Natural killer cell treated with Interleukin-12 subunit alpha and Interleukin-12 subunit beta and Interleukin-15 and Interleukin-18, amount 100 ng/mL, for 72 hours (primary cell): ENCODE results near the gene ANKHD1. TPM values are rescaled to one million over a fixed set of nuclear protein-coding genes. Genes with fewer than 3 reads are reported as not detected.

Source experiments
- ATAC-seq, 2 donors: fragments of 150-1000 bp; cut with Tn5 transposase in 1 of 2; sonication (Bioruptor Pico), chemical (Tn5 transposase) in 1 of 2; 2 replicates each; pipeline ENCODE4 v1.10.0; 2021
- DNase-seq: peaks from one replicate; pipeline ENCODE4 v3.0.0; 2022; ENCODE audit warnings: low spot score
- H3K27ac Mint-ChIP-seq, 2 donors: 1 replicate in 1 of 2; 2 replicates in 1 of 2; pipeline ENCODE4 v1.8.0; 2022; ENCODE audit warnings: mixed read lengths in 2 of 2, mild to moderate bottlenecking in 1 of 2, moderate library complexity in 1 of 2
- H3K27me3 Mint-ChIP-seq, 2 donors: 1 replicate in 1 of 2; 2 replicates in 1 of 2; pipeline ENCODE4 v1.8.0; 2022; ENCODE audit warnings: mixed read lengths in 2 of 2
- H3K36me3 Mint-ChIP-seq: one replicate; pipeline ENCODE4 v1.8.0; 2022; ENCODE audit warnings: mixed read lengths
- H3K4me1 Mint-ChIP-seq, 2 donors: 1 replicate in 1 of 2; 2 replicates in 1 of 2; pipeline ENCODE4 v1.8.0; 2022; ENCODE audit warnings: low read depth in 2 of 2, mixed read lengths in 2 of 2, mild to moderate bottlenecking in 1 of 2
- H3K4me3 Mint-ChIP-seq: one replicate; pipeline ENCODE4 v1.8.0; 2022; ENCODE audit warnings: mixed read lengths
- H3K9me3 Mint-ChIP-seq: 2 replicates; pipeline ENCODE4 v1.8.0; 2022; ENCODE audit warnings: mixed read lengths
- total RNA-seq, 2 donors: library from RNA; stranded (reverse); gene quantifications; one replicate each; pipeline ENCODE4 v1.2.3, GENCODE V29; 2022

ANKHD1 gene
- total RNA-seq, result 100 to 1,000 TPM; 136 to 156 TPM

GRCh38 chr5:140401362-140402257 is at the start of gene ANKHD1:
TSS of gene ANKHD1 (plus strand) at chr5:140401833. CDS start at chr5:140401968, 135 bp downstream.
- no peak within 1 kb of the TSS for H3K27ac Mint-ChIP-seq
- DNase-seq (peak; percentile 98), ATAC-seq (peak; percentile 92 to 93)
- no peaks in the 10 kb centered on the region for H3K36me3 Mint-ChIP-seq
- H3K4me3 Mint-ChIP-seq, result no peak within 1 kb of the TSS
- peaks cover 24 to 33% of the 10 kb centered on the region in 2 donors for H3K4me1 Mint-ChIP-seq
- H3K9me3 Mint-ChIP-seq, result no peaks in the 10 kb centered on the region
- H3K27me3 Mint-ChIP-seq, result no peaks in the 10 kb centered on the region

GRCh38 chr5:140355546-140355945 is 46.1 kb upstream of the ANKHD1 start:
- peaks cover 12 to 16% of the 10 kb centered on the region in 2 donors for H3K27me3 Mint-ChIP-seq
- H3K4me3 Mint-ChIP-seq, result no peak overlapping the region
- no peaks in the 10 kb centered on the region for H3K36me3 Mint-ChIP-seq
- no peaks in the 10 kb centered on the region for H3K9me3 Mint-ChIP-seq
- no peak overlapping the region for H3K27ac Mint-ChIP-seq
- peaks cover 11 to 14% of the 10 kb centered on the region in 2 donors for H3K4me1 Mint-ChIP-seq
- ATAC-seq (no peak), DNase-seq (no peak)

- DNase-seq (no peak), ATAC-seq (peak; percentile 47 to 52)
- Mint-ChIP-seq H3K36me3 (no peaks in the 10 kb centered on the region), H3K27me3 (peaks cover 7 to 11% of the 10 kb centered on the region in 2 donors), H3K4me1 (peaks cover 10% of the 10 kb centered on the region in 2 donors), H3K9me3 (no peaks in the 10 kb centered on the region), H3K27ac (peak overlapping the region; percentile 3 to 59), H3K4me3 (peak overlapping the region; percentile 63)
Measured at GRCh38 chr5:140356853-140357725, 44.5 kb upstream of the ANKHD1 start.

GRCh38 chr5:140357726-140358093 is 43.9 kb upstream of the ANKHD1 start:
- peak overlapping the region; percentile 63 for H3K4me3 Mint-ChIP-seq
- peak; percentile 91 to 93 for ATAC-seq

GRCh38 chr5:140358738-140359310 is 42.8 kb upstream of the ANKHD1 start:
- H3K27me3 Mint-ChIP-seq, result peaks cover 7 to 11% of the 10 kb centered on the region in 2 donors
- H3K36me3 Mint-ChIP-seq, result no peaks in the 10 kb centered on the region
- H3K27ac Mint-ChIP-seq, result no peak overlapping the region
- DNase-seq, result peak; percentile 49
- H3K9me3 Mint-ChIP-seq, result no peaks in the 10 kb centered on the region
- peaks cover 14 to 15% of the 10 kb centered on the region in 2 donors for H3K4me1 Mint-ChIP-seq
- H3K4me3 Mint-ChIP-seq, result no peak overlapping the region
- no peak for ATAC-seq

More at GRCh38 chr5:140357726-140358093, 43.9 kb upstream of the ANKHD1 start:
- no peaks in the 10 kb centered on the region for H3K9me3 Mint-ChIP-seq
- DNase-seq, result peak; percentile 80
- peaks cover 10% of the 10 kb centered on the region in 2 donors for H3K4me1 Mint-ChIP-seq
- peaks cover 7 to 11% of the 10 kb centered on the region in 2 donors for H3K27me3 Mint-ChIP-seq
- H3K27ac Mint-ChIP-seq, result peak overlapping the region; percentile 3 to 59
- H3K36me3 Mint-ChIP-seq, result no peaks in the 10 kb centered on the region

- Mint-ChIP-seq H3K27ac (no peak within 1 kb of the TSS), H3K36me3 (no peaks in the 10 kb centered on the region)
- ATAC-seq, result no peak
Measured at GRCh38 chr5:140360101-140360500, 41.5 kb upstream of the ANKHD1 start, which contains the start of gene SLC4A9. TSS of gene SLC4A9 (plus strand) at chr5:140360194. CDS start at chr5:140360237, 43 bp downstream.

GRCh38 chr5:140360681-140361479 is 40.8 kb upstream of the ANKHD1 start:
- H3K27me3 Mint-ChIP-seq, result peaks cover 6 to 7% of the 10 kb centered on the region in 2 donors
- no peak overlapping the region for H3K27ac Mint-ChIP-seq
- no peak overlapping the region for H3K4me3 Mint-ChIP-seq
- peak; percentile 54 for DNase-seq
- ATAC-seq, result no peak
- H3K36me3 Mint-ChIP-seq, result no peaks in the 10 kb centered on the region
- H3K4me1 Mint-ChIP-seq, result peaks cover 14 to 15% of the 10 kb centered on the region in 2 donors
- no peaks in the 10 kb centered on the region for H3K9me3 Mint-ChIP-seq

More at GRCh38 chr5:140360101-140360500, 41.5 kb upstream of the ANKHD1 start, which contains the start of gene SLC4A9:
- Mint-ChIP-seq H3K4me3 (no peak within 1 kb of the TSS), H3K27me3 (peaks cover 6 to 7% of the 10 kb centered on the region in 2 donors), H3K4me1 (peaks cover 14 to 15% of the 10 kb centered on the region in 2 donors), H3K9me3 (no peaks in the 10 kb centered on the region)
- peak; percentile 29 for DNase-seq

- Mint-ChIP-seq H3K36me3 (no peaks in the 10 kb centered on the region), H3K27me3 (peaks cover 6 to 7% of the 10 kb centered on the region in 2 donors), H3K4me1 (peaks cover 14 to 15% of the 10 kb centered on the region in 2 donors), H3K27ac (no peak overlapping the region), H3K4me3 (no peak overlapping the region), H3K9me3 (no peaks in the 10 kb centered on the region)
- DNase-seq, result no peak
- ATAC-seq, result no peak
Measured at GRCh38 chr5:140361901-140362300, 39.7 kb upstream of the ANKHD1 start.

- no peaks in the 10 kb centered on the region for H3K9me3 Mint-ChIP-seq
- H3K27me3 Mint-ChIP-seq, result peaks cover 6 to 7% of the 10 kb centered on the region in 2 donors
- DNase-seq, result no peak
- no peak overlapping the region for H3K27ac Mint-ChIP-seq
- no peak for ATAC-seq
- H3K4me3 Mint-ChIP-seq, result no peak overlapping the region
- peaks cover 12 to 13% of the 10 kb centered on the region in 2 donors for H3K4me1 Mint-ChIP-seq
- H3K36me3 Mint-ChIP-seq, result no peaks in the 10 kb centered on the region
Measured at GRCh38 chr5:140362311-140362710, 39.3 kb upstream of the ANKHD1 start.

- peaks cover 5 to 7% of the 10 kb centered on the region in 2 donors for H3K4me1 Mint-ChIP-seq
- H3K9me3 Mint-ChIP-seq, result no peaks in the 10 kb centered on the region
- H3K27me3 Mint-ChIP-seq, result peaks cover under 1 to 4% of the 10 kb centered on the region in 2 donors
- ATAC-seq (peak; percentile 84 to 89), DNase-seq (peak; percentile 86)
- peak overlapping the region; percentile 71 for H3K4me3 Mint-ChIP-seq
- H3K27ac Mint-ChIP-seq, result no peak overlapping the region
- no peaks in the 10 kb centered on the region for H3K36me3 Mint-ChIP-seq
Measured at GRCh38 chr5:140362875-140363630, 38.6 kb upstream of the ANKHD1 start.

GRCh38 chr5:140363631-140364471 is 37.8 kb upstream of the ANKHD1 start:
- Mint-ChIP-seq H3K9me3 (no peaks in the 10 kb centered on the region), H3K27me3 (no peaks in the 10 kb centered on the region), H3K36me3 (no peaks in the 10 kb centered on the region), H3K4me3 (peak overlapping the region; percentile 71), H3K4me1 (peaks cover 5 to 7% of the 10 kb centered on the region in 2 donors), H3K27ac (no peak overlapping the region)
- no peak for ATAC-seq
- DNase-seq, result no peak
